ENCODE measurements around the gene ISYNA1.

- no peak for TF ChIP-seq CTCF (IDR thresholded peaks at IDR 0.05)
- no peak for TF ChIP-seq POLR2A (IDR thresholded peaks at IDR 0.05)
Observed at GRCh38 chr19:18484992-18485391, 47.1 kb upstream of the ISYNA1 start.

Data from heart left ventricle (tissue), 13 donors.